GM12878 (cell line): ENCODE measurements around the gene LRRC26. TPM values are rescaled to one million over a fixed set of nuclear protein-coding genes. Genes with fewer than 3 reads are reported as not detected.

Experiments
- ATAC-seq: fragments of 200-7000 bp; cut with Tn5 transposase; 3 replicates; pipeline ENCODE4 v1.9.1; 2020; ENCODE audit warnings: mild to moderate bottlenecking, moderate library complexity
- BruUV-seq: library from RNA; stranded (reverse); fragments of 400-500 nt; replicated peaks from 2 replicates; lab custom pipeline; 2021; lab: Mats Ljungman, UMichigan
- CTCF ChIA-PET: fragments of 300-600 bp; sonication (Branson Sonifier 250); formaldehyde crosslinking; extraction: SDS; loops from one replicate; lab custom pipeline; 2021; ENCODE audit warnings: inconsistent platforms; lab: Yijun Ruan, JAX
- POLR2A ChIA-PET: fragments of 350-600 bp; formaldehyde crosslinking; extraction: SDS; loops from one replicate; lab custom pipeline; 2021; ENCODE audit warnings: inconsistent platforms; lab: Charles Lee
- RAD21 ChIA-PET: fragments of 300-600 bp; sonication (Branson Sonifier 250); formaldehyde crosslinking; loops from one replicate; lab custom pipeline; 2023; ENCODE audit warnings: antibody characterized with exemption; ENCODE audit not compliant: unreplicated experiment; lab: Charles Lee
- SMC1A ChIA-PET: fragments of 300-600 bp; sonication (Branson Sonifier 250); formaldehyde crosslinking; loops from one replicate; lab custom pipeline; 2023; ENCODE audit not compliant: unreplicated experiment, uncharacterized antibody; lab: Charles Lee
- DNase-seq: peaks from one replicate; pipeline ENCODE4 v3.0.0-alpha.2; 2011; ENCODE audit warnings: low read depth, low spot score
- FAIRE-seq: peaks from 3 replicates; lab custom pipeline; 2011; peaks lifted over from hg19 to GRCh38; lab: Jason Lieb, UNC
- H2AFZ ChIP-seq: 2 replicates; pipeline ENCODE4 v1.6.0; 2011; ENCODE audit warnings: low read depth, low read length, control low read depth; ENCODE audit not compliant: control insufficient read depth
- H3K27ac ChIP-seq: 2 replicates; pipeline ENCODE4 v1.5.1; 2011; ENCODE audit warnings: control low read depth; ENCODE audit not compliant: control insufficient read depth, insufficient read depth
- H3K27me3 ChIP-seq, 2 experiments: replicated peaks in 1 of 2; 2 replicates each; pipeline versions ENCODE4 v1.6.0 to v1.6.1; 2011; ENCODE audit warnings: low read length in 1 of 2; ENCODE audit not compliant: control insufficient read depth in 2 of 2, insufficient read depth in 2 of 2
- H3K36me3 ChIP-seq, 2 experiments: 2 replicates each; pipeline ENCODE4 v1.5.1; 2011; ENCODE audit warnings: low read length in 1 of 2; ENCODE audit not compliant: control insufficient read depth in 2 of 2, insufficient read depth in 2 of 2
- H3K4me1 ChIP-seq: 2 replicates; pipeline ENCODE4 v1.6.1; 2011; ENCODE audit warnings: mild to moderate bottlenecking, low read length, moderate library complexity, mixed read lengths; ENCODE audit not compliant: control insufficient read depth, insufficient read depth
- H3K4me2 ChIP-seq: 2 replicates; pipeline ENCODE4 v1.6.0; 2011; ENCODE audit warnings: control low read depth; ENCODE audit not compliant: control insufficient read depth, insufficient read depth
- H3K4me3 ChIP-seq: fragments of 200-600 bp; sonication (generic); 2 replicates; pipeline ENCODE4 v1.5.1; 2016
- H3K79me2 ChIP-seq: 2 replicates; pipeline ENCODE4 v1.6.0; 2011; ENCODE audit warnings: low read length; ENCODE audit not compliant: control insufficient read depth, insufficient read depth
- H3K9ac ChIP-seq: 2 replicates; pipeline ENCODE4 v1.8.0; 2011; ENCODE audit warnings: low read length, control low read depth, mixed read lengths; ENCODE audit not compliant: control insufficient read depth, insufficient read depth
- H3K9me3 ChIP-seq: replicated peaks from 3 replicates; pipeline ENCODE4 v1.5.1; 2011; ENCODE audit warnings: mild to moderate bottlenecking, low read length; ENCODE audit not compliant: control insufficient read depth, insufficient read depth
- H4K20me1 ChIP-seq: 2 replicates; pipeline ENCODE4 v1.6.0; 2011; ENCODE audit not compliant: control insufficient read depth, insufficient read depth
- CHD1 ChIP-seq: IDR thresholded peaks from 2 replicates; pipeline ENCODE4 v1.6.1; 2012; ENCODE audit warnings: low read depth, low read length, improper control_type of control experiment
- E2F8 ChIP-seq: fragments of 450-650 bp; IDR thresholded peaks from 2 replicates; pipeline ENCODE4 v1.6.1; 2018; ENCODE audit warnings: mild to moderate bottlenecking, low read depth, moderate library complexity; ENCODE audit not compliant: partially characterized antibody
- ELK1 ChIP-seq: IDR thresholded peaks from 2 replicates; pipeline ENCODE4 v1.6.1; 2012; ENCODE audit warnings: low read depth, low read length, improper control_type of control experiment
- HCFC1 ChIP-seq: fragments of 150-350 bp; IDR thresholded peaks from 2 replicates; pipeline ENCODE4 v1.6.1; 2014; ENCODE audit warnings: low read length
- HDAC2 ChIP-seq: fragments of 200-600 bp; sonication (generic); IDR thresholded peaks from 2 replicates; pipeline ENCODE4 v1.6.1; 2017
- MXI1 ChIP-seq: fragments of 150-350 bp; IDR thresholded peaks from 2 replicates; pipeline ENCODE4 v1.6.1; 2011; ENCODE audit warnings: low read depth, mild to moderate bottlenecking, inconsistent platforms, low read length, improper control_type of control experiment
- PBX3 ChIP-seq: IDR thresholded peaks from 2 replicates; pipeline ENCODE4 v1.6.1; 2011; ENCODE audit warnings: mild to moderate bottlenecking, low read depth, low read length, moderate library complexity; ENCODE audit not compliant: insufficient replicate concordance
- SKIL ChIP-seq: fragments of 450-650 bp; IDR thresholded peaks from 2 replicates; pipeline ENCODE4 v1.6.1; 2017; ENCODE audit warnings: mild to moderate bottlenecking, low read depth, inconsistent platforms; ENCODE audit not compliant: poor library complexity, severe bottlenecking
- TARDBP ChIP-seq: IDR thresholded peaks from 2 replicates; pipeline ENCODE4 v1.6.1; 2016; ENCODE audit warnings: borderline replicate concordance
- ZBTB33 ChIP-seq: fragments of 450-650 bp; IDR thresholded peaks from 2 replicates; pipeline ENCODE4 v1.6.1; 2017; ENCODE audit warnings: mild to moderate bottlenecking
- WGBS: methylation state at CpG from one replicate; pipeline ENCODE4 v1.1.6; 2016; ENCODE audit warnings: low lambda C conversion rate; ENCODE audit not compliant: insufficient replicate concordance, insufficient coverage; ENCODE audit errors: missing lambda C conversion rate; 5-methylcytosine and 5-hydroxymethylcytosine counted together
- in situ Hi-C: fragments of 300-500 bp; cut with MboI; formaldehyde crosslinking; loops from 9 replicates; pipeline ENCODE4 v1.14.3; 2018; ENCODE audit warnings: mixed read lengths
- intact Hi-C: fragments of 100-400 bp; cut with micrococcal nuclease; formaldehyde crosslinking; loops from one replicate; pipeline ENCODE4 v1.14.2; 2022; ENCODE audit not compliant: unreplicated experiment
- polyA plus RNA-seq, 11 experiments: library from polyadenylated mRNA; depleted of rRNA in 4 of 11; unstranded in 6 of 11; stranded (reverse) in 5 of 11; fragments of >200 nt; fragmentation: Nextera tagmentation in 4 of 11; fragmentation: Illumina TruSeq in 1 of 11; extraction: Ambion mirVana in 4 of 11; extraction: Trizol in 1 of 11; gene quantifications; 1 replicate in 1 of 11; 2 replicates in 10 of 11; pipeline versions ENCODE4 v1.2.1 to v1.2.3, GENCODE V29; 2011 to 2016; ENCODE audit warnings: inconsistent platforms in 2 of 11, missing spikeins in 2 of 11, low read depth in 1 of 11
- total RNA-seq, 4 experiments: library from RNA; depleted of rRNA in 3 of 4; stranded (reverse); fragments of >200 nt in 3 of 4; fragmentation: Illumina TruSeq in 1 of 4; extraction: Trizol in 1 of 4; gene quantifications; 2 replicates each; pipeline versions ENCODE4 v1.2.1 to v1.2.3, GENCODE V29; 2013 to 2021

LRRC26 gene
- total and polyA plus RNA-seq, 10 of the 15 experiments (the other 5 are each of a cell fraction or from before 2014, with no cell fraction given): 0.29 to 0.91 (median 0.64) TPM; not detected in 5

GRCh38 chr9:137165250-137165836 lies 4.5 kb downstream of the LRRC26 start:
- in situ Hi-C loops: no loop called here
- no peaks in the 10 kb centered on the region for H3K79me2 ChIP-seq
- H3K4me2 ChIP-seq: no peak overlapping the region
- peaks cover 0 to 8% of the 10 kb centered on the region in 2 experiments; a peak in 3 of 4 replicates for H3K27me3 ChIP-seq
- 44% methylated on average over 27 of the region's 32 CpGs for WGBS
- no peaks in the 10 kb centered on the region for H3K36me3 ChIP-seq
- TF ChIP-seq CHD1 (no peak), ELK1 (no peak), PBX3 (no peak), E2F8 (no peak), ZBTB33 (no peak), SKIL (no peak), TARDBP (no peak), MXI1 (no peak), HDAC2 (no peak), HCFC1 (no peak)
- H4K20me1 ChIP-seq: no peaks in the 10 kb centered on the region
- DNase-seq (no peak), FAIRE-seq (no peak), ATAC-seq (no peak)
- no peak overlapping the region for H3K27ac ChIP-seq
- H3K4me1 ChIP-seq: peaks cover 8% of the 10 kb centered on the region; the same call in 1 of the 2 replicates
- no peak overlapping the region for H3K9ac ChIP-seq
- H2AFZ ChIP-seq: no peak overlapping the region
- RAD21 ChIA-PET: interaction anchor here (4.3 kb wide), 1 partner anchor 15 kb away, joined by 25 read pairs; no protein-coding TSS in a partner anchor
- intact Hi-C loops: no loop called here
- no peak overlapping the region for H3K4me3 ChIP-seq
- POLR2A ChIA-PET: no interaction called here
- BruUV-seq: no TSS peak
- H3K9me3 ChIP-seq: no peaks in the 10 kb centered on the region; the same call in 2 of the 3 replicates
- CTCF ChIA-PET: no interaction called here
- SMC1A ChIA-PET: no interaction called here
